Ovary (tissue), 9 donors: ENCODE results near the gene KLF12. TPM values are rescaled to one million over a fixed set of nuclear protein-coding genes. Genes with fewer than 3 reads are reported as not detected.
A peak's percentile ranks its signal among the peaks of the same experiment; 100 is the strongest.

ENCODE experiments used
- DNase-seq, 5 donors: peaks; one replicate each; pipeline ENCODE4 v3.0.0-alpha.2; 2019 to 2020
- H3K27ac ChIP-seq, 2 donors: fragments of 200-600 bp; one replicate each; pipeline versions ENCODE4 v1.5.1 to v1.8.0; 2019 to 2022
- H3K27me3 ChIP-seq: fragments of 200-600 bp; one replicate; pipeline ENCODE4 v1.8.0; 2022
- H3K36me3 ChIP-seq: fragments of 200-600 bp; sonication (generic); one replicate; pipeline ENCODE4 v1.5.1; 2019
- H3K4me1 ChIP-seq: one replicate; pipeline ENCODE4 v1.8.1; 2013; ENCODE audit warnings: mild to moderate bottlenecking, moderate library complexity; ENCODE audit not compliant: insufficient read depth
- H3K4me3 ChIP-seq: fragments of 200-600 bp; sonication (generic); one replicate; pipeline ENCODE4 v1.5.1; 2017
- H3K9me3 ChIP-seq, 2 donors: fragments of 200-600 bp in 1 of 2; sonication (generic) in 1 of 2; one replicate each; pipeline versions ENCODE4 v1.5.1 to v1.8.1; 2013 to 2019; ENCODE audit warnings: mild to moderate bottlenecking in 1 of 2, moderate library complexity in 1 of 2
- CTCF ChIP-seq, 3 donors: fragments of 450-650 bp in 2 of 3; fragments of 200-600 bp in 1 of 3; IDR thresholded peaks; one replicate each; pipeline versions ENCODE4 v1.5.1 to v1.8.0; 2016 to 2022; ENCODE audit warnings: antibody characterized with exemption in 3 of 3, mild to moderate bottlenecking in 1 of 3
- EP300 ChIP-seq: sonication (generic); formaldehyde crosslinking; IDR thresholded peaks from one replicate; pipeline ENCODE4 v1.6.1; 2017; ENCODE audit warnings: antibody characterized with exemption
- POLR2A ChIP-seq: fragments of 450-650 bp; IDR thresholded peaks from one replicate; pipeline ENCODE4 v1.6.1; 2017; ENCODE audit warnings: antibody characterized with exemption, mild to moderate bottlenecking, moderate library complexity
- WGBS, 3 donors: extraction: QIAGEN DNeasy Blood & Tissue Kit in 1 of 3; methylation state at CpG; one replicate each; pipeline versions ENCODE4 v1.1.5 to v1.1.7; 2013 to 2017; 5-methylcytosine and 5-hydroxymethylcytosine counted together
- intact Hi-C, 4 donors: fragments of 100-400 bp; cut with DNase I; formaldehyde crosslinking; loops; one replicate each; pipeline versions ENCODE4 v1.11.0 to v1.15.1; 2022 to 2023
- polyA plus RNA-seq, 2 donors: library from polyadenylated mRNA; stranded (reverse); fragments of 200-250 nt in 1 of 2; fragments of 350-450 nt in 1 of 2; fragmentation: Illumina TruSeq in 1 of 2; extraction: RNeasy Lipid Tissue Mini Kit (QIAGEN cat#74804) in 1 of 2; gene quantifications; one replicate each; pipeline ENCODE4 v1.2.3, GENCODE V29; 2013 to 2014
- total RNA-seq, 7 donors: library from RNA; depleted of rRNA in 2 of 7; stranded (reverse); fragments of >200 nt in 2 of 7; fragmentation: NEBNext Ultra II Directional in 3 of 7; extraction: Animal tissue kit (Norgen Biotek cat#: 25700) in 3 of 7; gene quantifications; one replicate each; pipeline versions ENCODE4 v1.1.0 to v1.2.4, GENCODE V29; 2016 to 2023
- donor health status: DM: no; HTN: no; CAD: no; lungs with moderate emphysema.
- donor health status: DM: no; HTN: no; CAD: no.
- donor health status: Bipolar disorder and iron deficiency.
- donor health status: DM: yes; HTN: yes; CAD: no.
- donor health status: DM: no; HTN: no; CAD: no.
- donor health status: DM: yes; HTN: yes; CAD: no.

KLF12 gene
- total and polyA plus RNA-seq, 9 donors, result 3.6 to 22.1 (median 15.9) TPM

- Histone ChIP-seq H3K4me1 (peaks cover 1% of the 10 kb centered on the region), H3K27ac (no peak overlapping the region), H3K36me3 (no peaks in the 10 kb centered on the region), H3K27me3 (no peaks in the 10 kb centered on the region), H3K9me3 (no peaks in the 10 kb centered on the region), H3K4me3 (no peak overlapping the region)
- intact Hi-C loops, result no loop called here
- TF ChIP-seq EP300 (no peak), CTCF (IDR thresholded peaks at IDR 0.05) (no peak), POLR2A (no peak)
- WGBS, 3 donors, result 93 to 98% (median 95%) methylated on average over 1 of the region's 1 CpG
- DNase-seq, result no peak
Measured at GRCh38 chr13:74142257-74142656, 8.1 kb upstream of the KLF12 start.

- intact Hi-C loops, result loop anchor here in 1 of 4 donors (10.0 kb wide), 1 partner anchor 303 kb away; no protein-coding TSS in a partner anchor
- Histone ChIP-seq H3K4me3 (no peak overlapping the region), H3K27ac (no peak overlapping the region), H3K36me3 (no peaks in the 10 kb centered on the region), H3K27me3 (no peaks in the 10 kb centered on the region), H3K9me3 (no peaks in the 10 kb centered on the region), H3K4me1 (no peaks in the 10 kb centered on the region)
- TF ChIP-seq CTCF (IDR thresholded peaks at IDR 0.05), result no peak
- no peak for TF ChIP-seq EP300
- TF ChIP-seq POLR2A, result no peak
- 96 to 99% (median 98%) methylated on average over 3 of the region's 3 CpGs for WGBS, 3 donors
- DNase-seq, result no peak
Measured at GRCh38 chr13:74138241-74138640, 4.0 kb upstream of the KLF12 start.

GRCh38 chr13:74136084-74136658, 2.0 kb upstream of the KLF12 start:
- 1% methylated on average over 27 of the region's 27 CpGs for WGBS, 3 donors

GRCh38 chr13:74135326-74136083, 1.3 kb upstream of the KLF12 start:
- Histone ChIP-seq H3K4me1 (peaks cover 4% of the 10 kb centered on the region), H3K36me3 (no peaks in the 10 kb centered on the region), H3K27ac (peak overlapping the region; percentile 63 to 94), H3K9me3 (no peaks in the 10 kb centered on the region), H3K4me3 (peak overlapping the region; percentile 77), H3K27me3 (no peaks in the 10 kb centered on the region)
- TF ChIP-seq POLR2A (no peak), CTCF (IDR thresholded peaks at IDR 0.05) (no peak), EP300 (no peak)
- intact Hi-C loops, result loop anchor here in 1 of 4 donors (10.0 kb wide), 1 partner anchor 301 kb away; no protein-coding TSS in a partner anchor
- DNase-seq, result peak; percentile 74 to 88 (median 80)
- 0 to 1% (median 0%) methylated on average over 41 to 64 of the region's 72 CpGs for WGBS, 3 donors

More at GRCh38 chr13:74136084-74136658, 2.0 kb upstream of the KLF12 start:
- Histone ChIP-seq H3K4me1 (peaks cover 2% of the 10 kb centered on the region), H3K4me3 (peak overlapping the region; percentile 77), H3K9me3 (no peaks in the 10 kb centered on the region), H3K27me3 (no peaks in the 10 kb centered on the region), H3K36me3 (no peaks in the 10 kb centered on the region), H3K27ac (peak overlapping the region; percentile 63 to 94)
- no peak for TF ChIP-seq CTCF (IDR thresholded peaks at IDR 0.05)
- TF ChIP-seq EP300, result no peak
- TF ChIP-seq POLR2A, result no peak
- DNase-seq, result peak; percentile 26 to 64 (median 42)
- intact Hi-C loops, result loop anchor here in 1 of 4 donors (10.0 kb wide), 1 partner anchor 301 kb away; no protein-coding TSS in a partner anchor
